Measurements from ENCODE around the gene RABL6. TPM values are rescaled to one million over a fixed set of nuclear protein-coding genes. Genes with fewer than 3 reads are reported as not detected.

The RABL6 gene
- total RNA-seq, 5 donors from 2014 or later (not counting 1 experiment from before 2014, with no cell fraction given), result 60.5 to 86.7 (median 82.8) TPM

DNA sequence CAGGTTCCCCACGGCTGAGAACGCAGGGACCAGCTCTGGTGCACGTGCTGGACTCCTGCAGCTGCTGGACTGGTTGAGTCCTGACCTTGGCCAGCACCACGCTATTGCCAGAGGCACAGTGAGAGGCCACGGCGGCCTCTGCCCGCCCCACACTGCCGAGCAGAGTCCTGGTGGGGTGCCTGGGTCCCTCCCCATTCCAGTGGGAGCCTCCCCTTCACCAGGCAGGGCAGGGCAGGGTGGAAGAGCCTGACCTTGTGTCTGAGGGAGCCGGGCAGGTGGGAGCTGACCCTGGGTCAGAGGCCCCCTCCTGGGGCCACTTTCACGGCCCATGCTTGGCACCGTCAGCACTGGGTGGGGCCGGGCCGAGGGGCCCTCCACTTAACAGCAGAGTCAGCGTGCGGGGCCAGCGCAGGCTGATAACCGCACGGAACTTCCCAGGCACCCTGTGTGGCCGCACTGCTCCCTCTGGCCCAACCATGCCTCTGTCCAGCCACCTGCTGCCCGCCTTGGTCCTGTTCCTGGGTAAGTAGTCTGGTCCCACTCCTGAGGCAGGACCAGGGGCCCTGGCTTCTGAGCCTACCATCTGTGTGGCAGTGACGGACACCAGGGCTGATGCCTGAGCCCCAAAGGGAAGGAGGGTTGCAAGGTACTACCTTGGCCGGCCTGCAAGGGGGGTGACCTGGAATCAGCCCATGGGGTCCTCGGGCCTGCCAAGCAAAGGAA, 44.4 kb downstream of the RABL6 start, which contains the start of gene MAMDC4:
TSS of gene MAMDC4 (plus strand) at position 406 of the 723 bp plus-strand sequence. CDS start at position 477, 71 bp downstream.
- Mint-ChIP-seq H3K27ac (no peak within 1 kb of the TSS), H3K9me3 (no peaks in the 10 kb centered on the region), H3K27me3 (peaks cover 6 to 9% of the 10 kb centered on the region in 2 donors), H3K4me1 (peaks cover 7 to 15% (median 11%) of the 10 kb centered on the region in 3 donors), H3K36me3 (no peaks in the 10 kb centered on the region), H3K4me3 (peak within 1 kb of the TSS in 1 of 3 donors; percentile 88)
- ATAC-seq (replicated peaks in 1 of 4), result no peak
- H3K27me3 ChIP-seq (replicated peaks in 1 of 2; ENCODE audit: control insufficient read depth in 2 of 2, extremely low read depth in 1 of 2, insufficient read depth in 2 of 2, low read length in 1 of 2), result peaks cover 0 to 13% of the 10 kb centered on the region in 2 experiments
- no peak within 1 kb of the TSS for H3K4me3 ChIP-seq (ENCODE audit: control insufficient read depth in 1 of 2, extremely low read depth in 1 of 2, low read length in 1 of 2)
- ChIA-PET CTCF (no interaction called here), POLR2A (no interaction called here)
- H3K9me3 ChIP-seq, result no peaks in the 10 kb centered on the region
- DNase-seq, result no peak
- WGBS (ENCODE audit: insufficient coverage), result 87% methylated on average over 18 of the region's 23 CpGs
- no peak within 1 kb of the TSS for H3K27ac ChIP-seq (ENCODE audit: low read length)
- peaks cover 0 to 2% of the 10 kb centered on the region in 2 donors for H3K36me3 ChIP-seq (ENCODE audit: control insufficient read depth in 2 of 2, extremely low read depth in 1 of 2, insufficient read depth in 1 of 2, low read length in 1 of 2)
- H3K4me1 ChIP-seq (ENCODE audit: control insufficient read depth in 1 of 2, extremely low read depth in 1 of 2, insufficient read depth in 2 of 2, low read length in 2 of 2), result peaks cover 11 to 36% of the 10 kb centered on the region in 2 experiments

DNA sequence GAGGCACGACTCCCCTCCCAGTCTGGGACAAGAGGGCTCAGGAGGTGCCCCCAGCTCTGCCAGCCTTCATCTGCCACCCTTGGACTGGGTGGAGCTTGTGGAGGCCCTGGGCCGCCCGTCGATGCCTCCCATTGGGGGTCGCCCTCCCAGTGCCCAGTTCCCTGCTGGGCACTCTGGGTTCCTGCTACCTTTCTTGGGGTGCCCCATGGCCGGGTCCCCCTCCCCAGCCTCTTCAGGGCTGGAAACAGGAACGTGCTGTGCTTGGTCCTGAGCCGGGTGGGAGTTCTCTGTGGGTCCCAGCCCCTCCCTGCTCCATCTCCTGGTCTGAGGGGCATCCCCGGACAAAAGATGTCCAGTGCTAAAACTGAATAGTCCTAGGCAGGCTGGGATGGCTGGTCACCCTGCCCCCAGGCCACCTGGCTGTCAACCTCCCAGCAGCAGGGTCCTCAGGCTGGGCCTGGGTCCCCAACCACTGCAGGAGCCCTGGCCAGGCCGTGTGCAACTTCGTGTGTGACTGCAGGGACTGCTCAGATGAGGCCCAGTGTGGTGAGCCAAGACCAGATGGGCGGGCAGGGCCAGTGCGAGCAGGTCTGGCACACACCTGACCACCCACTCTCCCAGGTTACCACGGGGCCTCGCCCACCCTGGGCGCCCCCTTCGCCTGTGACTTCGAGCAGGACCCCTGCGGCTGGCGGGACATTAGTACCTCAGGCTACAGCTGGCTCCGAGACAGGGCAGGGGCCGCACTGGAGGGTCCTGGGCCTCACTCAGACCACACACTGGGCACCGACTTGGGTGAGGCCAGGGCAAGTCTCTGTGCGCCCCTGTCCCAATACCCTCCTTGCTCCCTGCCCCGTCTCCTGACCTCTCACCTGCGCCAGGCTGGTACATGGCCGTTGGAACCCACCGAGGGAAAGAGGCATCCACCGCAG, 45.2 kb downstream of the RABL6 start:
- no peaks in the 10 kb centered on the region for H3K36me3 Mint-ChIP-seq
- Histone ChIP-seq H3K27me3 (replicated peaks in 1 of 2; ENCODE audit: control insufficient read depth in 2 of 2, extremely low read depth in 1 of 2, insufficient read depth in 2 of 2, low read length in 1 of 2) (peaks cover 0 to 5% of the 10 kb centered on the region in 2 experiments), H3K9me3 (no peaks in the 10 kb centered on the region), H3K4me3 (ENCODE audit: control insufficient read depth in 1 of 2, extremely low read depth in 1 of 2, low read length in 1 of 2) (no peak overlapping the region), H3K36me3 (ENCODE audit: control insufficient read depth in 2 of 2, extremely low read depth in 1 of 2, insufficient read depth in 1 of 2, low read length in 1 of 2) (peaks cover 0 to 2% of the 10 kb centered on the region in 2 donors), H3K27ac (ENCODE audit: low read length) (no peak overlapping the region), H3K4me1 (ENCODE audit: control insufficient read depth in 1 of 2, extremely low read depth in 1 of 2, insufficient read depth in 2 of 2, low read length in 2 of 2) (peaks cover 7 to 28% of the 10 kb centered on the region in 2 experiments)
- no peak for ATAC-seq (replicated peaks in 1 of 4)
- H3K4me1 Mint-ChIP-seq, result peaks cover 2 to 10% (median 6%) of the 10 kb centered on the region in 3 donors
- 86% methylated on average over 29 of the region's 29 CpGs for WGBS (ENCODE audit: insufficient coverage)
- ChIA-PET CTCF (no interaction called here), POLR2A (no interaction called here)
- no peak for DNase-seq
- no peak overlapping the region for H3K4me3 Mint-ChIP-seq
- H3K27me3 Mint-ChIP-seq, result peaks cover 1 to 4% of the 10 kb centered on the region in 2 donors
- no peaks in the 10 kb centered on the region for H3K9me3 Mint-ChIP-seq
- H3K27ac Mint-ChIP-seq, result no peak overlapping the region

DNA sequence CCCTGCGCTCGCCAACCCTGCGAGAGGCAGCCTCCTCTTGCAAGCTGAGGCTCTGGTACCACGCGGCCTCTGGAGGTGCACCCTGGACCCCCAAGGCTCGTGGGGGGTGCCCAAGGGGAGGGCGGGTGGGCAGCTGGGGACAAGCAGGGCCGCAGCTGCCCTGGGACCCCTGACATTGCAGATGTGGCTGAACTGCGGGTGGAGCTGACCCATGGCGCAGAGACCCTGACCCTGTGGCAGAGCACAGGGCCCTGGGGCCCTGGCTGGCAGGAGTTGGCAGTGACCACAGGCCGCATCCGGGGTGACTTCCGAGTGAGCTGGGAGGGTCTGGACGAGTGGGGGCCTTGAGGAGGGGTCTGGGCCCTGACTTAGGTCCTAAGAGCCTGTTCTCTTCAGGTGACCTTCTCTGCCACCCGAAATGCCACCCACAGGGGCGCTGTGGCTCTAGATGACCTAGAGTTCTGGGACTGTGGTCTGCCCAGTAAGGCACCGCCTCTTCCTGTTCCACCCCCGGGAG, 45.9 kb downstream of the RABL6 start:
- H3K36me3 Mint-ChIP-seq, result no peaks in the 10 kb centered on the region
- CTCF ChIA-PET, result no interaction called here
- no peaks in the 10 kb centered on the region for H3K9me3 Mint-ChIP-seq
- H3K27ac Mint-ChIP-seq, result no peak overlapping the region
- Histone ChIP-seq H3K27me3 (replicated peaks in 1 of 2; ENCODE audit: control insufficient read depth in 2 of 2, extremely low read depth in 1 of 2, insufficient read depth in 2 of 2, low read length in 1 of 2) (no peaks in the 10 kb centered on the region), H3K4me1 (ENCODE audit: control insufficient read depth in 1 of 2, extremely low read depth in 1 of 2, insufficient read depth in 2 of 2, low read length in 2 of 2) (peaks cover 3 to 21% of the 10 kb centered on the region in 2 experiments), H3K27ac (ENCODE audit: low read length) (no peak overlapping the region), H3K36me3 (ENCODE audit: control insufficient read depth in 2 of 2, extremely low read depth in 1 of 2, insufficient read depth in 1 of 2, low read length in 1 of 2) (peaks cover 0 to 2% of the 10 kb centered on the region in 2 donors), H3K4me3 (ENCODE audit: control insufficient read depth in 1 of 2, extremely low read depth in 1 of 2, low read length in 1 of 2) (no peak overlapping the region), H3K9me3 (no peaks in the 10 kb centered on the region)
- no peak overlapping the region for H3K4me3 Mint-ChIP-seq
- ATAC-seq (replicated peaks in 1 of 4) (no peak), DNase-seq (no peak)
- WGBS (ENCODE audit: insufficient coverage), result 84% methylated on average over 14 of the region's 18 CpGs
- POLR2A ChIA-PET, result no interaction called here
- peaks cover 0 to 8% (median 4%) of the 10 kb centered on the region in 3 donors for H3K4me1 Mint-ChIP-seq
- H3K27me3 Mint-ChIP-seq, result peaks cover 0 to 2% of the 10 kb centered on the region in 2 donors

DNA sequence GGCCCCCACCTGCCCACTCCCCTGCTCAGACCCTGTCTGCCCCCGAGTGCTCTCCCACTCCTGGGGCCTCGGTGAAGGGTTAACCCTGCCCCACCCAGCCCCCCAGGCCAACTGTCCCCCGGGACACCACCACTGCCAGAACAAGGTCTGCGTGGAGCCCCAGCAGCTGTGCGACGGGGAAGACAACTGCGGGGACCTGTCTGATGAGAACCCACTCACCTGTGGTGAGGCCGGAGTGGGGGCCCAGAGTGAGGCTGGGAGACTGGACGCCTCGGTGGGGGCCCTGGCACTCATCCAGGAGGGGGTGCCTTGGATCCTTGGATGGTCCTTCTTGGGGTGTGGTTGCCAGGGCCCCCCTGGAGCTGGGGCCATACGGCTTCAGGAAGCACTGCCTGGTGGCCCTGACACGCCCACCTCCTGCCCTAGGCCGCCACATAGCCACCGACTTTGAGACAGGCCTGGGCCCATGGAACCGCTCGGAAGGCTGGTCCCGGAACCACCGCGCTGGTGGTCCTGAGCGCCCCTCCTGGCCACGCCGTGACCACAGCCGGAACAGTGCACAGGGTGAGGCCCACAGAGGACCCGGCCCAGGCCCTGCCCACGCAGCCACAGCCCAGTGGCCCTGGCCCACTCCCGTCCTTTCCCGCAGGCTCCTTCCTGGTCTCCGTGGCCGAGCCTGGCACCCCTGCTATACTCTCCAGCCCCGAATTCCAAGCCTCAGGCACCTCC, 46.5 kb downstream of the RABL6 start:
- no peak overlapping the region for H3K4me3 Mint-ChIP-seq
- CTCF ChIA-PET, result no interaction called here
- WGBS (ENCODE audit: insufficient coverage), result 87% methylated on average over 23 of the region's 30 CpGs

DNA sequence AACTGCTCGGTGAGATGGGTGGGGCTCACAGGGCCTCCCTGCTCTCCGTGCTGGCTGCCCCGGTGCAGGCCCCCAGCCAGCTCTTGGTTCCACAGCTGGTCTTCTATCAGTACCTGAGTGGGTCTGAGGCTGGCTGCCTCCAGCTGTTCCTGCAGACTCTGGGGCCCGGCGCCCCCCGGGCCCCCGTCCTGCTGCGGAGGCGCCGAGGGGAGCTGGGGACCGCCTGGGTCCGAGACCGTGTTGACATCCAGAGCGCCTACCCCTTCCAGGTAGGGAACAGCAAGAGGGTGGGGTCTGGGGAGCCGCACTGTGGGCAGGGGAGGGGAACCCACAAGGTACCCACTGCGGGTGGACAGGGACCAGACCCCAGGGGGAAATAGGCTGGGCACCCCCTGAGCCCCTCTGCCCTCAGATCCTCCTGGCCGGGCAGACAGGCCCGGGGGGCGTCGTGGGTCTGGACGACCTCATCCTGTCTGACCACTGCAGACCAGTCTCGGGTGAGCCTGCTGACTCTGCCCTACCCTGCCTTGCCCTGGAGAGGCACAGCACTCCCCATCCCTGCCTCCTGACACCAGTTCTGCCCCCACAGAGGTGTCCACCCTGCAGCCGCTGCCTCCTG, 47.2 kb downstream of the RABL6 start:
- Histone ChIP-seq H3K4me3 (ENCODE audit: control insufficient read depth in 1 of 2, extremely low read depth in 1 of 2, low read length in 1 of 2) (no peak overlapping the region), H3K27ac (ENCODE audit: low read length) (no peak overlapping the region), H3K36me3 (ENCODE audit: control insufficient read depth in 2 of 2, extremely low read depth in 1 of 2, insufficient read depth in 1 of 2, low read length in 1 of 2) (peaks cover 0 to 2% of the 10 kb centered on the region in 2 donors), H3K27me3 (replicated peaks in 1 of 2; ENCODE audit: control insufficient read depth in 2 of 2, extremely low read depth in 1 of 2, insufficient read depth in 2 of 2, low read length in 1 of 2) (no peaks in the 10 kb centered on the region), H3K9me3 (no peaks in the 10 kb centered on the region), H3K4me1 (ENCODE audit: control insufficient read depth in 1 of 2, extremely low read depth in 1 of 2, insufficient read depth in 2 of 2, low read length in 2 of 2) (peaks cover 2 to 12% of the 10 kb centered on the region in 2 experiments)
- CTCF ChIA-PET, result no interaction called here
- ATAC-seq (replicated peaks in 1 of 4), result no peak
- Mint-ChIP-seq H3K27ac (no peak overlapping the region), H3K4me1 (peaks cover 0 to 2% (median 0%) of the 10 kb centered on the region in 3 donors), H3K36me3 (no peaks in the 10 kb centered on the region), H3K27me3 (no peaks in the 10 kb centered on the region), H3K9me3 (no peaks in the 10 kb centered on the region), H3K4me3 (no peak overlapping the region)
- peak in 1 of 35 experiments; percentile 1 for DNase-seq
- 87% methylated on average over 10 of the region's 23 CpGs for WGBS (ENCODE audit: insufficient coverage)
- POLR2A ChIA-PET, result no interaction called here

More for the DNA sequence above, 46.5 kb downstream of the RABL6 start:
- peaks cover 0 to 5% (median 3%) of the 10 kb centered on the region in 3 donors for H3K4me1 Mint-ChIP-seq
- no peaks in the 10 kb centered on the region for H3K9me3 Mint-ChIP-seq
- Histone ChIP-seq H3K9me3 (no peaks in the 10 kb centered on the region), H3K36me3 (ENCODE audit: control insufficient read depth in 2 of 2, extremely low read depth in 1 of 2, insufficient read depth in 1 of 2, low read length in 1 of 2) (peaks cover 0 to 2% of the 10 kb centered on the region in 2 donors), H3K27me3 (replicated peaks in 1 of 2; ENCODE audit: control insufficient read depth in 2 of 2, extremely low read depth in 1 of 2, insufficient read depth in 2 of 2, low read length in 1 of 2) (no peaks in the 10 kb centered on the region), H3K27ac (ENCODE audit: low read length) (no peak overlapping the region), H3K4me3 (ENCODE audit: control insufficient read depth in 1 of 2, extremely low read depth in 1 of 2, low read length in 1 of 2) (no peak overlapping the region), H3K4me1 (ENCODE audit: control insufficient read depth in 1 of 2, extremely low read depth in 1 of 2, insufficient read depth in 2 of 2, low read length in 2 of 2) (peaks cover 3 to 16% of the 10 kb centered on the region in 2 experiments)
- no peak overlapping the region for H3K27ac Mint-ChIP-seq
- no peaks in the 10 kb centered on the region for H3K27me3 Mint-ChIP-seq
- POLR2A ChIA-PET, result no interaction called here
- DNase-seq (peak in 1 of 35 experiments; percentile 2), ATAC-seq (replicated peaks in 1 of 4) (no peak)
- no peaks in the 10 kb centered on the region for H3K36me3 Mint-ChIP-seq

Measured in T-cell (primary cell).